ENCODE results near the gene CHML.

Gene CHML

DNA sequence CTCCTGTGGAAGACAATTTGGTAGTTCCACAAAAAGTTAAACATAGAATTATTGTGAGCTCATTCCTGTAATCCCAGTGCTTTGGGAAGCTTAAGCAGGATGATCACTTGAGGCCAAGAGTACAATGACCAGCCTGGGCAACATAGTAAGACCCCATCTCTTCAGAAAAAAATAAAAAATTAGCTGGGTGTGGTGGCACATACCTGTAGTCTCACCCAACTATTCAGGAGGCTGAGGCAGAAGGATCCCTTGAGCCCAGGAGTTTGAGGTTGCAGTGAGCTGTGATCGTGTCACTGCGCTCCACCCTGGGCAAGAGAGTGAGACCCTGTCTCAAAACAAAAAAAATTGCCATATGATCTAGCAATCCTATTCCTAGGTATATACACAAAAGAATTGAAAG is 4.1 kb upstream of the CHML start:
- no peak for DNase-seq

DNA sequence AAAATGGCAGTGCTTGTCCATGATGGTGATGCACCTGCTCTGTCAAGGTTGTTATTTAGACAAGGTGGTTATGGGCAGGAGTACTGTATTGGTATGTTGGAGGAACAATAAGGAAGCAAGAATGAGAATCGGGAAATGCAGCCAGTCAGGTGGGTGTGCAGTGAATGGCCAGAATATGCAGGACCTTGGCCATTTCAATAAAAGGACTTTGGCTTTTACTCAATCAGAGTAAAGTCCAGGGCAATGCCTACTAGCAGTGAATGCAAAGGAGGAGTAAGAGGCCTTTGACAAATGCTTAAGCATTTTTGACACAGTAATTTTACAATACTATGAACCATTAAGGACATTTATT is 2.4 kb upstream of the CHML start:
- no peak for DNase-seq

DNA sequence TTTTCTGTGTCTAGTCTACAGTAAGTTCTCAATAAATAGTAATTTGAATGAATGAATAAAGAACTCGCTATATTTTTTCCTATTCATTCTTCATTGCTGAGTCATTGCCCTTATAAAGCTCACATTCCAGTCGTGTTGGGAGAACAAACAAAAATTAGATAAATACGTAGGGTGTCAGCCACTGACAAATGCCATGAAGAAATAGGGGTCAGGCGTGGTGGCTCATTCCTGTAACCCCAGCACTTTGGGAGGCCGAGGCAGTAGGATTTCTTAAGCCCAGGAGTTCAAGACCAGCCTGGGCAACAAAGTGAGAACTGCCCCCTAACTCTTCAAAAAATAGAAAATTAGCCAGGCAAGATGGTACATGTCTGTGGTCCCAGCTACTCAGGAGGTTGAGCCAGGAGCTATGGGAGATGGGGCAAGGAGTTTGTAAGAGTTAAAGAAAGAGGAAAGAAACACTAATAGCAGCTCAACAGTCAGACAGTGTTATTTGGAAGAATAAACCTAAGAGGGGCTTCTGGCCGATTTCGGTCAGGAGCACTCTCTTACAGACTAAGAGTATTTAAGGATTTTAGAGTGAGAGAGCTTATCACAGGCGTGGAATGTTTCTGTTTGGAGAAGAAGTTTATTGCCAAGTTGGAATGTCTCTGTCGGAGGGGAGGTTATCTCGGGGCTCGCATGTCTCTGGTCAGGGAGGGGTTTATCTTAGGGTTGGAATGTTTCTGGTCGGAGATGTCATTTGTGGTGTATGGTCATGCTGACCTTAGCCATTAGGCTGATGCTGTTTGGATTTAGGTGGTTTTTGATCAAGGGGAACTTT is 1.8 kb upstream of the CHML start:
- no peak for DNase-seq

DNA sequence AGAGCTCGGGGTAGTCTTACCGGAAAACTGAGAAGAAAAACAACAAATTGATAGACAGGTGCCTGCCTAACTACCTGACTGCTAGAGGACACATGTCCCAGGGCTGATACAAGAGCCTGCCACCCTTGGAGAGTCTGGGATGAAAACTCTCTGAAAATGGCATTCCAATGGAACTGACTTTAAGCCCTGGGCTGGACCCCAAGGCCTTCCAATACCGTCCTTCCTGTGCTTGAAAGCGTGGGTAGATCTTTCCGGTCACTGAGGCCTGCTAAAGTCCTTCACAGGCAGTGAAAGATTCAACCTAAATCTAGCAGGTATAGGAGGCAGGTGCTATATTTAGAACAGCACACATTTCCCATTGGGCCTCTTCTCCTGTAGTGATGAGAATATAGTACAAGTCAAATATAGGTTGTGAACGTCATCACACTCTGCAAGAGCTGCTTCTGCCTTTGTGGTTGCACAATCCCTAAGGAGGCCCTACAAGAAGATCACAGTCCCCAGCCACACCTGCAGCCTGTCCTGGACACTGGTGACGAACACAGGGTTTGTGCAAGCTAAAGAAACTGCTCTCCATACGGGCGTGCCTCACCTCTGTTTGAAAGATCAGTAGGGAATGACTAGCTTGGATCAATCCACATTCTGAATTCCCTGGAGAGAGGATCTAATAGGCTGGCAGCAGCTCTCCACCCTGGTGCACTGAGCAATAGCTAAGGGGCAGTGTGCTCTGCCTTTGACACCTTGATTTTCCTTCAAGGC is 876 bp upstream of the CHML start:
- DNase-seq, result no peak

DNA sequence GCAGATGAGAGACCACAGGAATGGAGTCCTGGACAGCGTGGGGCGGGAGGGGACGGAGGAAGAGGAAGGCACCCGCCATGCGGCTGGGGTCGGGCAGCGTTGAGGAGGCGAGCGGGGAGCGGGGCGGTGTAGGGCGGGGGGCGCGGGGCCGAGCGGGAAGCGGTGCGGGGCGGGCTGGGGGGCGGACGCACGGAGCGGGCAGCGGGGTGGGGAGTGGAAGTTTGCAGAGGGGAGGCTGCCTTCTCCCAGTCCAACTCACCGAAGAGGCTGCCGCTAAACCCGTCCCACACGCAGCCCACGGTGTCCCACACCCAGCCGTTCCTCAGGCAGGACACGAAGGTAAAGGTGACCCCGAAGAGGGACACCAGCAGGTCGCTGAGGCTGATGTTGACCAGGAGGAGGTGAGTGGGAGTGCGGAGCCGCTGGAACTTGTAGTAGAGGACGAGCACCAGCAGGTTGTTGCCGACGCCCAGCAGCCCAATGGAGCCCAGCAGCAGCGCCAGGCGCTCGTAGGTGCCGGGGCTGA is 483 bp downstream of the CHML start:
- DNase-seq, result peak in 1 of 2 donors; percentile 14

DNA sequence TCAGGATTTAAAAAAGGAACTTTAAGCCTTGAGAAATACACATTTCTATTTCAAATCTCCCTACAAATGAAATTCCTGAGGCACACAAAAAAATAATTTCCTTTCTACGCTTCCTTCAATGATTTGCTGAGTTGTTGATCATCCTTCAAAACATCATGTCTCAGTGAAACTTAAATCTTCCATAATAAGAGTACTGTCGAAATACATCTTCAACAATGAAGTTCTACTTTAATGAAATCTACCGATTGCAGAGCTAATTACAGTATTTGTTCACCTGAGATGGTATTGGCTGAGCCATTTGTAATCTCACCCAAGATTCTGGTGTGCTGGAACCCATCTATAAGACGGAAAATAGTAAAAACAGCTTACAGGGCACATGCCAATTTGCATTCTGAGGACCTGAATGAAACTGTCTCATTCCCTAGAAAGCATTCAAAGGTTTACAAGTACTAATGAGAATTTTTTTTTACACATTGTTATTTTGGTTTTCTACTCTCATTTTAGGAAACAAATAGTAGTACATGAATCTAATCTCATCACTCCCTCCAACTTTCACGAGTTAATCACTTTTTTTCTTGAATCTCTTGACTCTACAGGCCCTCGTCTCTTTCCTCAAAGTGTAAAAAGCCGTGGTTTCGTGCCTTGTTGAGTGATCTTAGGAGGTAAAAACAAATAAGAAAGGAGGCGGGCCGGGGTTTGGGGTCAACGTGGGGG is 1.1 kb downstream of the CHML start:
- DNase-seq, result peak in 1 of 2 donors; percentile 10

DNA sequence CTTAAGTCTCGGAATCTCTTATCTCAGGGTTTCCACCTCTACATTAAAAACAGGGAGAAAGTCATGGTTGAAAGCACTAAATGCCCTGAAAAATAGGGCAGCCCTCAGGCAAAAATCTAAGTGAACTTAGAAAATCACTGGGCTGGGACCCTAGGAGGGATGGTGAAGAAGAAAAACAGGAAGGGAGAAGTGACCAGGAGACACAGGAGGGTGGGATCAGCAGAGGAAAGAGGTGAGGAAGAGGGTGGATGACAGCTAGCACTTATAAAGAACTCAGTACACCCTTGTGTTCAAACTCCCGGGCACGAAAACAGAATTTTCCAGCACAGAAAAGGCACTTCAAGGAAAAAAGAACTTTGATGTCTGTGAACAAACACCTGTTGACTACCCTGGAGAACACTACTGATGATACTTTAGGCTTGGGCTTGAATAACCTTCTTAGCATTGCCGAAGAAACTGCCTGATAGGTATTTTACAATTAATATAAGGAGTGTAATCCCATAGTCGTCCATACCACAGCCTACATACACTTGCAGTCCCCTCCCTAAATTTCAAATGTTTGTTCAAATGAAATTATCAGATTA is 2.0 kb downstream of the CHML start:
- DNase-seq, result no peak

DNA sequence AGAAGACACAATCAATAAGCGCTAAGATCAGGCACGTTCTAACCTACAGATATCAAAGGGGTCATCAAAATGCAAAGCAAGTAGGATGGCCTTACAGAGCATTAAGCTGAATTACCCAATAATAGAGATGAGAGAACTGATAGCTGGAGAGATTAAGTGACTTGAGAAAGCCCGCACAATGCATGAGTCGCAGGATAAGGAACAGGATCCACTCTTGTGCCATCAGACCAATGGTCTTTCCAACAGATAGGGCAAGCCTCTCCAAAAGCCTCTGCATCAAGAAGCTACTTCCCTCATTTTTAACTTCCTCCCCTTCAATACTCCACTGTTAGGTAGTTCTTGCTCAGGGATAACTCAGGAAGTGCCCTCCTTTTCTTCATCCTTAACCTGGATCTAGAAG is 2.6 kb downstream of the CHML start:
- no peak for DNase-seq

DNA sequence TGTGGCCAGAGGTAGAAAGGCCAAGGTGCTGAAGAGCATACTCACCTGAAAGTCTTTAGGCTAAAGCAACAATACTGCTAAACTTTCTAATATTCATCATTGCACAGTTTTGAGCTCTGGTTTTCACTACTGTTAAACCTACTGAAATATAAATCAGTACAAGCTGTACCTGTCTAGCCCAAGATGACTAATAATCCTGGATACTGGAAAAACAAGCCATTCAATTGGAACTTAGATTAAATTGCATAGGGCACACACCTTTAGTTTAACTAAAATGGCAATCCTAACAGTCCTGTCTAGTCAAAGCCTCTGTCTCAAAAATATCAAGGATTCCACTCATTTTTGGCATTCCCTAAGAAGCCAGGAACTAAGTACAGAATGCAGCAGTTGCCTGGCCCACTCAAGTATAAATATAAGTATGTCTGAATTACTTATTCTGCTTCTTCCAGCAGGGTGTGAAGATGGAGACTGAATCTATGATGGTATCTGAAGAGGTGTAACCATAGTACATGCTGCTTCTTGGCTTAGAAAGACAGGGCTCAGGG is 3.1 kb downstream of the CHML start:
- DNase-seq, result no peak

DNA sequence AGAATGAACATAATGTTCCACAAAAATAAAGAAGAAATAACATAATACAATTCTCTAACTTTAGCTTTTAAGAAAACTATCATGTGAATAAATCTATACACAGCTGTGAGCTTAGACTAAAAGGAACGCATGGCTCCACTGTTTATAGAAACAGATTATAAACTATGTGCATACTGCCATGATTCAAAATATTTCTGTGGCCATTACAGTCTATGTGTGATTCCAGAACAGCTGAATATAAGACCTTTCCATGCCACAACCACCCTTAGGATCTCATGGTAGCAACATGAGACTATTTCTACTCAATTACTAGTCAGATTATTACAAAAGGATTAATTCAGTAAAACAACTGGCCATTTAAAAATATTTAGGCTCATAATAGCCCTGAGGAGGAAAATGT is 3.9 kb downstream of the CHML start:
- no peak for DNase-seq

DNA sequence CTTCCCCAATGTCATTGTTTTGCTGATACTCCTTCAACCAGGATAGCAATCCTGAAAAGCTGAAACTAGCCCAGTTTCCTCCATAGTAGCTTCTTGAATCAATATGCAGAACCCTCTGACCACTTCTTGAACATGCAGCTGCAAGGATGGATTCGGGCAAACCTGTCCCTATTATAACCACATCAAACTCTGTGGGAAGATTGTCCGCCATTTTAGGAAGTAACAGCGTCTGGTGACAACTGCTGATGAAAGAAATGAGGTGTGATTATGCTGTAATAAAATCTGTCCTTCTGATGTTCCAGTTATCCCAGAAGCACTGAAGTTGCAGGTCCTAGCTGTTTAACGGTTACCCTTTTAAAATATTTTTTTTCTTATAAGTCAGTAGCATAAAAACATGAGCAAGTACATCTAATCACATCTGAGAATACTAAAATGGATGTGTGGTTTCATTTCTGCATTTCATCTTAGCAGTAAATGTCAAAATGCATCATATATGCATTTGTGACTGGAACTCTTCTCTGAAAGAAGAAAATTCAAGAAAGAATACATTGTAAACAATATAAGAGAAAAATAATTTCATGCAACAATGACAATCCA is 4.5 kb downstream of the CHML start:
- no peak for DNase-seq

DNA sequence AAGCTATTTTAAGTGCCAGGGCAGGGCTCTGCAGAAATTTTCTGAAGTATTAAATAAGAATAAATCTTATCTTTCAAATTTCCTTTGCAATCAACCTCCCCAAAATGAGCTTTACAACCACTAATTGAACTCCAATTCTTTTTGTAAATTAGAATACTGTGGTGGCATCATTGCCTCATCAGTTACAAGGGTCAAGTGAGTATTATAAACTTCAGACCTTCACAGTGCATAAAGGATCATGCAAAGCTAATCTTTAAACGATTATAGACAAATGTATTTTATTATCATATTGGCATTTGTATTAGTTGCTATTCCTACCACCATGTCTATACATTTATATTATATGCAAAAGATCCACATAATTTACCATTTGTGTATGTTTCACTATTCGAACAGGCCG is 7.2 kb downstream of the CHML start:
- no peak for DNase-seq

DNA sequence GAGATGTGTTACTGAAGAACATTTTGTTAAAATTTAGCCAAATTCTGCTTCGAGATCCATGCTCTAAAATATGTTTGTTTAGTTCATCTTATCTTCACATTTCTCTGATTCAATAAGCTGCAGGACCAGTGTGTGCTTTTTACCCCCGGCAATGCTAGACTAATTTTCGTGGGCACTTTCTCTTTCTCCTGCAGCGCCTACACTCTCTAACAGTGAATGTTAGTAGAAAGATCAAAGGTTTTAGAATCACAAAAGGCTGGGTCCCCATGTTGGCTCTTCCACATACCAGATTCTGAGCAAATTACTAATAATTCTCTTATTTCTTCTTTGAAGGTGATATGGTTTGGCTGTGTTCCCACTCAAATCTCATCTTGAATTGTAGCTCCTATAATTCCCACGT is 8.5 kb downstream of the CHML start:
- DNase-seq, result no peak

DNA sequence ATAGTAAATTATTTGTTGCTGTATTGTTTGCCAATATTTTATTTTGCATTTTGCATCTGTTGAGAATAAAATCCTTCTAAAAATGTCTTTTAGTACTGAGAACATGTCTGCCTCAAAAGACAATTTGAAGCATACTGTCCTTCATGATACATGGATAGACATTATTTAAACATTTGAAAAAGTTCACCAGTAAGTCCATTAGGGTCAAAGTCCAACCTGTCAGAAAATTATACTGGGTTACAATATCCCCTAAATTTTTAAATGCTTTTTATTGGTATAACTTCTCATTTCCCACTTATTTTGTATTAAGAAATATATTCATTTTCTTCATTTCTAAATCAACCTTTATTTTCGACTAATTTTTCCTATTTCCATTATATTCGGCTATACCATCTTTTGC is 9.3 kb downstream of the CHML start:
- DNase-seq, result no peak

DNA sequence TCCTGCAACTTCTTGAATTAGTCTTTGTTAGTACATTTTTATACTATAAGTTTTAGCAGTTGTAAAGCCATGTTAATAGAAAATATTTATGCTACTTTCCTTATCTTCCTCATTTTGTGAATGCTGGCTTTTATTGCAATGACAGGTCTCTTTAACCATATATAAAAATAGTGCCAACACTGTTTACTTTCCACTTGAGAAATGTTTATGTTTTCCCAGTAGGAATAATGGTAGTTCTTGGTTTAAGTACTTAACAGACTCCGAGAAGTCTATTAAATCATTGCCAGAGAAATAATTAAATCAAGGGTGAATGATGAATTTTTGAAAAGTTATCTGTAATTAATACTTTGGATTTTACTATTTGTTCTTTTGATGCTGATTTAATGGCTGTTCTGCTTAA is 9.7 kb downstream of the CHML start:
- no peak for DNase-seq

DNA sequence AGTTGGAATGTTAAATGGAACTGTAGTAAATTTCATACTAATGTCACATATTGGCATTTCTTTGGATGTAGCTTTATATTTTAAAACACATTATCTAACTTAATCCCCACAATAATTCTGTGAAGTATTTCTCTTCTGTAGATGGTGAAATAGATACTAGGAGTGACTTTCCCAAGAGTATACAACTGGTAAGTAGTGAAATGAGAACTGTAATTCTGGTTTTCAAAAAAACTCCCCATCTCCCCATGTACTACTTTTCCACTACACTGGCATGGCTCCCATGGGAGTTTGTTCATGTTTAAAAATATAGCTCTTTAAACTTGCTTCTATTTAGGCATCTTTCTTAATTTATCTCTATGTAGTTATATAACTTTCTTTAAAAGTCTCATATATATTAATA is 10.2 kb downstream of the CHML start:
- DNase-seq, result no peak

DNA sequence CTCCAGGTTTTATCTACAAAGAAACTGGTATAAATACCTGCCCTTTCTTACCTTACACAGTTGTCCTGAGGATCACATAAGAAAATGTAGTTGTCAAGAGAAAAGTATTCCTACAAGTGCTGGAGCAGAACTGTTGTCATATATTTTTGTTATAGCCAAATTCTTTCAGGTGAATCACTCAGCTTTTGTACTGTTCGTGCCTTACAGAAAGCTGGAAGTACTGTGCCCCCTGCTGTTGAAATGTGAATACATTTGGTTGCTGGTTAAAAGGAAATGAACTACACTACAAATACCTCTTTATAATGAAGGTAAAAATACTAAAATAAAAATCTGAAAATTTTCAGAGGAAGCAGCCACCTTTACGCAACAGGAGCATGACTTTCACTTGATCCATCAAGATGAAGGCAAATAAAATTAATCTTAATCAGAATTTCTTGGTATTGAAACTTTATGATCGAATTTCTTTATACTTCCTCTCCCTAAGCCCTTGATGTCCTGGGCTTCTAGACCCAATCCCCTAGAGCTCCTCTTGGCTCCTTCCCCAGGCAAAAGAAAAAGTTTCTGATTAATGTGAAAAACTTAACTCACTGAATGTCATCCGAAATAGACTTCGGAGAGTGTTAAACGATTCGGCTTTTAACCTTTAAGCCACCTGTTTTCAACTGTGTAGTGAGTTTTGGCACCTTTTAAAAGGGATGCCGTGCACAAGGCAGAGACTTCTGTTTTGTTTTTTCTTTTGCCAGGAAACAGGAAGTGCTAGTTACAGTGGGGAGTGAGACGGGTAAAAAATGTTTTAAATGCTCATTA is 12.5 kb downstream of the CHML start:
- peak; percentile 55 to 73 for DNase-seq

DNA sequence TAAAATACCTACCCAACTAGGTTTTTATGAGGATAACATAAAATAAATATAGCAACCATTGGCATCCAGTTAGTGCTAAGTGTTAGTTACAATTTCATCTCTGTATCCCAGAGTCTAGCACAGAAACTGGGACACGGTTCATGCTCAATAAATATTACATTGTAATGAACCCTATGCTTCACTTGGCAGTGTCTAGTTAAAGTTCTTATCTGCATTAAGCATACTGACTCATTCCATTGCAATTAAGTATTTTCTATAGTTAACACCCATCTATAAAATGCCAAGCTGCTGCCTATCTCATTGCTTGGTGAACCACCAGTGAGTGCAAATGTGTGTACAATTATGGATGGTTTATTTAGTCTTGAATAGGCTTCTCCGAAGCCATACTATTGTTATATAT is 15.2 kb downstream of the CHML start:
- DNase-seq, result no peak

DNA sequence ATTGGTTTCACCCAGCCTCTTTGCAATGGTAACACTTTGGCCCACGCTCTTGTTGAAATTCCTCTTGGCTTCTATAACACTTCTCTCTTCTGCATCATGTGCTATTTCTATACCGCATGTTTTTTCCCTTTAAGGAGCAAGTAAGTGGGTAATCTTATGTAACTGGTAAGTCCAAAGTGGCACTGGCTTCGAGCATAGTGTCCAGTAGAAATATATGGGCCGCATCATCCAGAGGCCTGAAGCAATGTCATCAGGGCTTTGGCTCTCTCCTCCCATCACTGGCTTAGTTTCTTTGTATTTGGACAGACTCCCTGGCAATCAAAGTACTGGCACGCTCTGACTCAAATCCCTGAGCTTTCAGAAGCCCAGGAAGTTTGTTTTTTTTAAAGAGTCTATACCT is 17.5 kb downstream of the CHML start:
- DNase-seq, result no peak

DNA sequence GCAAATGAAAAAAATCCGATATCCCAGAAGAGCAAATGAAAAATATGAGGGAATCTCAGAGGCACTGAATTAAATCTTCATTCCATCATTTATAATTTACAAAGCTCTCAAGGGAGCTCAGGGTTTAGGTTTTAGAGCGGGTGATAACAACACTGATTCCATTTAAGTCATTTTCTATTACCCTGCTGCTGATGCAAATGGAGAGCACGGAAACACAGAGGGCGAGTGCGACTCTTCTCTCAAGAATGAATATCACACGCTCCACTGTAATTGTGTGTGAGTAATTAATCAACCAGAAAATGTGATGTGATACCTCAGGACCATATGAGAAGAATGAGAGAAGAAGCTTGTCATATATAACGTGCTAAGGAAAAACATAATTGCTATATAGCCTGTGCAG is 22.7 kb downstream of the CHML start:
- no peak for DNase-seq

All from CD4-positive, alpha-beta T cell treated with Interleukin-4 for 1 hour (primary cell).